B cell (primary cell): ENCODE data around the gene MAP10.

Experiments used
- CTCF ChIP-seq: fragments of 200-600 bp; IDR thresholded peaks from one replicate; pipeline ENCODE4 v1.8.0; 2022; ENCODE audit warnings: antibody characterized with exemption, mild to moderate bottlenecking
- EZH2 ChIP-seq: IDR thresholded peaks from 2 replicates; pipeline ENCODE4 v1.6.1; 2012; ENCODE audit warnings: borderline replicate concordance, low read depth, mild to moderate bottlenecking, moderate library complexity, low read length; ENCODE audit not compliant: insufficient read depth, poor library complexity, severe bottlenecking

DNA sequence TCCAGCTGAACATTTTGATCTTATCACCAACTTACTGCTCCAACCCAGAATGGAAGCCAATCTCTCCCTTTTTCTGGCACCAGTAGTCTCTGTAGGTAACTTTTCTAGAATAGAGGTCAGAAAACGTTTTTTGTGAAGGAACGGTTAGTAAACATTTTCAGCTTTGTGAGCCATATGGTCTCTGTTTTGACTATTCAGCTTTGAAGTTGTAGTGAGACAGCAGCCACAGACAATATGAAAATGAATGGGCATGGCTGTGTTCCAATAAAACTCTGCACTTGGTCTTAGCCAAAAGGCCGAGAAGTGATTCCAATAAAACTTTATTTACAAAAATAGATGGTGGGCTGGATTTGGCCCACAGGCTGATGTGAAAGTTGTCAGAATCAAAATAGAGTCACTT, 28.9 kb downstream of the MAP10 start:
- TF ChIP-seq CTCF = no peak
- TF ChIP-seq EZH2 = no peak
